Neural progenitor cell (in vitro differentiated cells): ENCODE data around the gene TRIM27. TPM values are rescaled to one million over a fixed set of nuclear protein-coding genes. Genes with fewer than 3 reads are reported as not detected.
"Not testable (repeated sequence)": the region's sequence is repeated elsewhere in the genome, so short reads cannot be mapped to it uniquely, and the experiment has no call there.

Source experiments
- DNase-seq: peaks from one replicate; pipeline ENCODE4 v3.0.0-alpha.2; 2016; ENCODE audit warnings: low spot score
- H2AFZ ChIP-seq: fragments of 200-600 bp; sonication (generic); replicated peaks from 2 replicates; pipeline ENCODE4 v1.6.1; 2016; ENCODE audit warnings: antibody characterized with exemption
- H3F3A ChIP-seq: fragments of 200-600 bp; sonication (generic); 2 replicates; pipeline ENCODE4 v1.6.1; 2016; ENCODE audit warnings: antibody characterized with exemption, low read depth
- H3K27ac ChIP-seq: fragments of 200-600 bp; sonication (generic); 2 replicates; pipeline ENCODE4 v1.5.1; 2016; ENCODE audit warnings: mild to moderate bottlenecking
- H3K27me3 ChIP-seq: fragments of 200-600 bp; sonication (generic); 2 replicates; pipeline ENCODE4 v1.6.1; 2016; ENCODE audit warnings: mild to moderate bottlenecking, moderate library complexity
- H3K36me3 ChIP-seq: fragments of 200-600 bp; sonication (generic); 2 replicates; pipeline ENCODE4 v1.5.1; 2016
- H3K4me1 ChIP-seq: fragments of 200-600 bp; sonication (generic); 2 replicates; pipeline ENCODE4 v1.6.1; 2016; ENCODE audit warnings: mixed run types
- H3K4me2 ChIP-seq: fragments of 200-600 bp; sonication (generic); 2 replicates; pipeline ENCODE4 v1.6.1; 2016
- H3K4me3 ChIP-seq: fragments of 200-600 bp; sonication (generic); 2 replicates; pipeline ENCODE4 v1.5.1; 2016
- H3K79me2 ChIP-seq: fragments of 200-600 bp; sonication (generic); 2 replicates; pipeline ENCODE4 v1.6.1; 2016; ENCODE audit warnings: low read depth
- H3K9ac ChIP-seq: fragments of 200-600 bp; sonication (generic); 2 replicates; pipeline ENCODE4 v1.6.1; 2016
- H3K9me3 ChIP-seq: fragments of 200-600 bp; sonication (generic); 2 replicates; pipeline ENCODE4 v1.5.1; 2016; ENCODE audit warnings: low read depth
- H4K20me1 ChIP-seq: fragments of 200-600 bp; sonication (generic); 2 replicates; pipeline ENCODE4 v1.6.1; 2016; ENCODE audit warnings: low read depth
- H3K27ac Mint-ChIP-seq: 3 replicates; pipeline ENCODE4 v1.8.0; 2021; ENCODE audit warnings: mixed read lengths
- H3K27me3 Mint-ChIP-seq: 2 replicates; pipeline ENCODE4 v1.8.0; 2022; ENCODE audit warnings: low read depth, mild to moderate bottlenecking, inconsistent platforms, moderate library complexity, mixed read lengths; ENCODE audit not compliant: insufficient read depth
- H3K36me3 Mint-ChIP-seq: 3 replicates; pipeline ENCODE4 v1.8.0; 2021; ENCODE audit warnings: mixed read lengths
- H3K4me1 Mint-ChIP-seq: 3 replicates; pipeline ENCODE4 v1.8.0; 2021; ENCODE audit warnings: mixed read lengths
- H3K4me3 Mint-ChIP-seq: 3 replicates; pipeline ENCODE4 v1.8.0; 2021; ENCODE audit warnings: mild to moderate bottlenecking, moderate library complexity, mixed read lengths
- H3K9me3 Mint-ChIP-seq: 3 replicates; pipeline ENCODE4 v1.8.0; 2020; ENCODE audit warnings: mixed read lengths
- EZH2 ChIP-seq: fragments of 200-600 bp; sonication (generic); IDR thresholded peaks from 2 replicates; pipeline ENCODE4 v1.6.1; 2017; ENCODE audit warnings: antibody characterized with exemption, mild to moderate bottlenecking, moderate library complexity
- EZH2phosphoT487 ChIP-seq: fragments of 200-600 bp; sonication (generic); IDR thresholded peaks from 2 replicates; pipeline ENCODE4 v1.6.1; 2017; ENCODE audit warnings: antibody characterized with exemption
- small RNA-seq: library from RNA; depleted of rRNA; stranded (forward); fragments of <200 nt; gene quantifications from one replicate; pipeline ENCODE3, GENCODE V24; 2015
- total RNA-seq: library from RNA; depleted of rRNA; stranded (reverse); fragments of >200 nt; gene quantifications from 2 replicates; pipeline ENCODE4 v1.2.3, GENCODE V29; 2015; ENCODE audit warnings: low replicate concordance
- TF ChIP-seq, protein P1 (sequence below): fragments of 200-600 bp; sonication (generic); IDR thresholded peaks from 2 replicates; pipeline ENCODE4 v1.5.1; 2017; ENCODE audit warnings: antibody characterized with exemption, mild to moderate bottlenecking

The TRIM27 gene
- total RNA-seq, 1 donor from 2014 or later, result 69.0 TPM

DNA sequence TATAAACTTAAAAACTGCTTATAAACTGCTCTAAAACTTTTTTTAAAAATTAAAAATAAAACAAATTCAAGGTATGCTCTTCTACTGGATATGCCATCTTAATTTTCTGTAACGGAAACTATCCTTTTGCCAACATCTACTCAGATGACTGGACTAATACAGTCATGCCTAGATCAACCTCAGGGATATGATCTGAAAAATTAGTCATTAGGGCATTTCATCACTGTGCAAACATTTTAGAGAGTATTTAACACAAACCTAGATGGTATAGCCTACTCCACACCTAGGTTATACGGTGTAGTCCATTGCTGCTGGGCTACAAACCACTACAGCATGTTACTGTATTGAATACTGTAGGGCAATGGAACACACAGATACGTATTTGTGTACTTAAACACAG is 64.8 kb downstream of the TRIM27 start:
- Histone ChIP-seq H2AFZ (no peak overlapping the region), H3K36me3 (no peaks in the 10 kb centered on the region), H3K27ac (no peak overlapping the region), H3K27me3 (peaks cover 6% of the 10 kb centered on the region), H3K4me1 (no peaks in the 10 kb centered on the region), H3K9me3 (no peaks in the 10 kb centered on the region), H3K4me3 (no peak overlapping the region), H3K79me2 (no peaks in the 10 kb centered on the region), H3K9ac (no peak overlapping the region), H3F3A (peaks cover 2% of the 10 kb centered on the region), H4K20me1 (no peaks in the 10 kb centered on the region), H3K4me2 (no peak overlapping the region)
- H3K36me3 Mint-ChIP-seq, result peaks cover 7% of the 10 kb centered on the region
- H3K4me1 Mint-ChIP-seq, result peaks cover 10% of the 10 kb centered on the region
- H3K27me3 Mint-ChIP-seq, result peaks cover 11% of the 10 kb centered on the region
- H3K9me3 Mint-ChIP-seq, result peaks cover 17% of the 10 kb centered on the region
- H3K4me3 Mint-ChIP-seq, result no peak overlapping the region
- TF ChIP-seq EZH2 (no peak), EZH2phosphoT487 (no peak)
- TF ChIP-seq, protein P1, sequence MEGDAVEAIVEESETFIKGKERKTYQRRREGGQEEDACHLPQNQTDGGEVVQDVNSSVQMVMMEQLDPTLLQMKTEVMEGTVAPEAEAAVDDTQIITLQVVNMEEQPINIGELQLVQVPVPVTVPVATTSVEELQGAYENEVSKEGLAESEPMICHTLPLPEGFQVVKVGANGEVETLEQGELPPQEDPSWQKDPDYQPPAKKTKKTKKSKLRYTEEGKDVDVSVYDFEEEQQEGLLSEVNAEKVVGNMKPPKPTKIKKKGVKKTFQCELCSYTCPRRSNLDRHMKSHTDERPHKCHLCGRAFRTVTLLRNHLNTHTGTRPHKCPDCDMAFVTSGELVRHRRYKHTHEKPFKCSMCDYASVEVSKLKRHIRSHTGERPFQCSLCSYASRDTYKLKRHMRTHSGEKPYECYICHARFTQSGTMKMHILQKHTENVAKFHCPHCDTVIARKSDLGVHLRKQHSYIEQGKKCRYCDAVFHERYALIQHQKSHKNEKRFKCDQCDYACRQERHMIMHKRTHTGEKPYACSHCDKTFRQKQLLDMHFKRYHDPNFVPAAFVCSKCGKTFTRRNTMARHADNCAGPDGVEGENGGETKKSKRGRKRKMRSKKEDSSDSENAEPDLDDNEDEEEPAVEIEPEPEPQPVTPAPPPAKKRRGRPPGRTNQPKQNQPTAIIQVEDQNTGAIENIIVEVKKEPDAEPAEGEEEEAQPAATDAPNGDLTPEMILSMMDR, result no peak
- no peak overlapping the region for H3K27ac Mint-ChIP-seq
- DNase-seq, result no peak

DNA sequence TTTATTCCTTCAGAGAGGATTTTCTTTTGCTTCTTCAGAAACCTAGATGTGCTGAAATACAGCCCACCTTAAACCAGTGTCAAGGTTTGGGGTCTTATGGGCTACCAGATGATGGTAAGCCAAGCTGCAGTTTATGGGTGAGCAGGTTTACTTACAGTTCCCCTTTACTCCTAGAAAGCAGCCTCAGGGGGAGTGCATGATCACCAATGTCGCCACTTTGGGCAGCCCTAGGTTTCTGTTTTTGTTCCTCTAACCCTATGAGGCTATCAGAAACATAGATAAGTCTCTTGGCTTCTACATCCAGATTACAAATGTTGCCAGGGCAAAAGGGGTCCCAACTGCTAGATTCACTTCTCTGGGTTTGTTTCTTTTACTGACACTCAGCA is 67.2 kb downstream of the TRIM27 start:
- Histone ChIP-seq H3K4me1 (no peaks in the 10 kb centered on the region), H3F3A (no peaks in the 10 kb centered on the region), H3K36me3 (no peaks in the 10 kb centered on the region), H3K9ac (no peak overlapping the region), H3K9me3 (no peaks in the 10 kb centered on the region), H2AFZ (no peak overlapping the region), H3K4me2 (no peak overlapping the region), H3K27me3 (peaks cover 9% of the 10 kb centered on the region), H4K20me1 (no peaks in the 10 kb centered on the region), H3K4me3 (no peak overlapping the region), H3K79me2 (no peaks in the 10 kb centered on the region), H3K27ac (no peak overlapping the region)
- Mint-ChIP-seq H3K27ac (no peak overlapping the region), H3K36me3 (no peaks in the 10 kb centered on the region), H3K9me3 (peaks cover 11% of the 10 kb centered on the region), H3K27me3 (peaks cover 2% of the 10 kb centered on the region), H3K4me1 (no peaks in the 10 kb centered on the region), H3K4me3 (no peak overlapping the region)
- TF ChIP-seq, protein P1, result no peak
- TF ChIP-seq EZH2 (no peak), EZH2phosphoT487 (no peak)
- DNase-seq, result no peak

DNA sequence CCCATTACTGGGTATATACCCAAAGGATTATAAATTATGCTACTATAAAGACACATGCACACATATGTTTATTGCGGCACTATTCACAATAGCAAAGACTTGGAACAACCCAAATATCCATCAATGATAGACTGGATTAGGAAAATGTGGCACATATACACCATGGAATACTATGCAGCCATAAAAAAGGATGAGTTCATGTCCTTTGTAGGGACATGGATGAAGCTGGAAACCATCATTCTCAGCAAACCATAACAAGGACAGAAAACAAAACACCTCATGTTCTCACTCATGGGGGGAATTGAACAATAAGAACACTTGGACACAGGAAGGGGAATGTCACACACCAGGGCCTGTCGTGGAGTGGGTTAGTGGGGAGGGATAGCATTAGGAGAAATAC is 69.4 kb downstream of the TRIM27 start:
- H3K79me2 ChIP-seq, H3K27ac Mint-ChIP-seq, H4K20me1 ChIP-seq, H3K4me2 ChIP-seq, H3K27ac ChIP-seq, H3K36me3 Mint-ChIP-seq, DNase-seq, H3F3A ChIP-seq, H3K4me1 ChIP-seq, H3K4me1 Mint-ChIP-seq, H3K36me3 ChIP-seq, H3K9me3 ChIP-seq, H2AFZ ChIP-seq, H3K4me3 ChIP-seq, H3K27me3 Mint-ChIP-seq, H3K9ac ChIP-seq: not testable (repeated sequence)
- peaks cover 15% of the 10 kb centered on the region for H3K9me3 Mint-ChIP-seq
- H3K27me3 ChIP-seq, result peaks cover 12% of the 10 kb centered on the region
- peak overlapping the region; percentile 53 for H3K4me3 Mint-ChIP-seq

Small RNA genes lying within 50 kb of the gene (small RNA-seq; reads per million reads assigned to genes)
- not detected for gene RNU6-930P

Other genes with a start within 250 kb of the TRIM27 start
- 1.9 and 2.0 TPM in 2 replicates for gene ZNF311, start 81.3 kb upstream of the TRIM27 start, total RNA-seq
- not detected in 2 replicates for gene OR2W1, start 121.2 kb upstream of the TRIM27 start, total RNA-seq
- gene OR2B3, start 163.3 kb upstream of the TRIM27 start, total RNA-seq, result not detected in 2 replicates
- gene OR2J1, start 175.5 kb upstream of the TRIM27 start, total RNA-seq, result not detected in 2 replicates
- 0.04 TPM in 1 of 2 replicates, not detected in the other for gene OR2J3, start 184.1 kb upstream of the TRIM27 start, total RNA-seq
- gene OR2J2, start 246.9 kb upstream of the TRIM27 start, total RNA-seq, result 0.09 TPM in 1 of 2 replicates, not detected in the other